ENCODE data around the gene PAM.

DNA sequence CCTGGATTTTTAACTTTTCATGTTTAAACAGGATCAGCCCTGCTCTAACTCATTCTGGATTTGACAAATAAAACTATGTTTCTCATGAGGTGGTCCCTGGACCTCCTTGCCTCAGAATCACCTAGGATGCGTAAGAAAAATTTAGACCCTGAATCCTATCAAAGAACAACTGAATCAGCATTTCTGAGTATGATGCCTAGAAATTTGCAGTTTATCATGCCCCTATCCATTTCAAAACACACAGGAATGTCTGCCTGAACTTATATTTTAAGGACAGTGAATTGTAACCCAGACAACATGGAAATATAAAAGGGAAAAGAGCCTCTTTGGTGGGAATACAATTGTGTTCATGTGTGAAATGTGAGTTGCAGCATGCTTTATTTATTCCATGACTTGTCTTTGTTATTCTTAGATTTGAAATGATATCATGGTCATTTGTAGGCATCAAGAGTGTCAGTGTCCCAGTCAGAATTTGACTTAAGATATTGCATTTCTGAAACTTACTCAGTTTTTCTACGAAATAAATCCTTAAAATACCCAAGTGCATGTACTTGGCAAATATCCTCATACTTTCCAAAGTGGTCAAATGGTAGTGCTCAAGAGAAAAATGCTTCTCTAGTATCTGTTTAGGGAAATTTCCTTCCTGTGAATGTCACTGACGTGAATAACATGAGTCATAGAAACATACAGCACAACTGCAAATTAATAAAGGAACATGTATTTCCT lies 220.5 kb downstream of the PAM start:
- TF ChIP-seq EP300 (IDR thresholded peaks at IDR 0.05), result no peak
- TF ChIP-seq, protein P1, sequence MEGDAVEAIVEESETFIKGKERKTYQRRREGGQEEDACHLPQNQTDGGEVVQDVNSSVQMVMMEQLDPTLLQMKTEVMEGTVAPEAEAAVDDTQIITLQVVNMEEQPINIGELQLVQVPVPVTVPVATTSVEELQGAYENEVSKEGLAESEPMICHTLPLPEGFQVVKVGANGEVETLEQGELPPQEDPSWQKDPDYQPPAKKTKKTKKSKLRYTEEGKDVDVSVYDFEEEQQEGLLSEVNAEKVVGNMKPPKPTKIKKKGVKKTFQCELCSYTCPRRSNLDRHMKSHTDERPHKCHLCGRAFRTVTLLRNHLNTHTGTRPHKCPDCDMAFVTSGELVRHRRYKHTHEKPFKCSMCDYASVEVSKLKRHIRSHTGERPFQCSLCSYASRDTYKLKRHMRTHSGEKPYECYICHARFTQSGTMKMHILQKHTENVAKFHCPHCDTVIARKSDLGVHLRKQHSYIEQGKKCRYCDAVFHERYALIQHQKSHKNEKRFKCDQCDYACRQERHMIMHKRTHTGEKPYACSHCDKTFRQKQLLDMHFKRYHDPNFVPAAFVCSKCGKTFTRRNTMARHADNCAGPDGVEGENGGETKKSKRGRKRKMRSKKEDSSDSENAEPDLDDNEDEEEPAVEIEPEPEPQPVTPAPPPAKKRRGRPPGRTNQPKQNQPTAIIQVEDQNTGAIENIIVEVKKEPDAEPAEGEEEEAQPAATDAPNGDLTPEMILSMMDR (IDR thresholded peaks at IDR 0.05), result no peak
